GM18499 (cell line): ENCODE results near the gene UBE2G1.
"Not testable (repeated sequence)": the region's sequence is repeated elsewhere in the genome, so short reads cannot be mapped to it uniquely, and the experiment has no call there.

ENCODE experiments used
- ATAC-seq: cut with Tn5 transposase; IDR thresholded peaks from one replicate; pipeline ENCODE4 v1.9.1; 2021; ENCODE audit warnings: moderate number of reproducible peaks; ENCODE audit not compliant: insufficient read depth, unreplicated experiment

The UBE2G1 gene

GRCh38 chr17:4375796-4376440, 9.4 kb upstream of the UBE2G1 start:
- ATAC-seq: not testable (repeated sequence)

DNA sequence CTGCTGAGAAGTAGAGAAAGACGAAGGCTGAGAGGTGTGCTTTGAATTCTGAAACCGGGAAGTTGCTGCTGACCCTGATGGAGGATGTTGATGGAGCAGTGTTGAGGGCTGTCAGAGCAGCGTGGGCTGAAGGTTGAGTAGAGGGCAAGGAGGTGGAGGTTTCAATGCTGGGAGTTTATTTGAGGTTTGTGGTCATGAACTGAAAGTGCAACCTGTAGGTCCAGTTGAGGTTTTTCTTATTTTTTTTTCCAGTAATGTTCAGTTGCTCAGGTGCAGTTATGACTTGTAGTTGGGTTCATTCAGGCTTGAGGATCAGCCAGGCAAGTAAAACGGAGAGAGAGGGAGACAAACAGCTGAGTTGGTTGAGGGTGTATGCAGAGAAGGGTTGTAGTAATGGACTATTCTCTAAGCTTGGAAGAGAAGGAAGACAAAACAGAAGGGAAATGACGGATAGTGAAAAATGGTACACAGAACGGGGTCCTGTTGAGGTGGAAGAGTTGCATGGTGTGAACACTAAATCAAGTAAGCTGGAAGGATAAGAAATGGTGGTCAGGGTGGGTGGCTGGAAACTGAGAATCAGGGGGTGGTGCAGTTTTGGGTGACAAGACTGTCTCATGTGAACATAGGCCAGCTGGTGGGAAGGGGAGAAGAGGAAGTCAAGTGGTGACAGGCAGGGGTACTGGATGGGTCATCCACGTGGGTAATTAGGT, 8.7 kb upstream of the UBE2G1 start:
- ATAC-seq: peak; percentile 67

DNA sequence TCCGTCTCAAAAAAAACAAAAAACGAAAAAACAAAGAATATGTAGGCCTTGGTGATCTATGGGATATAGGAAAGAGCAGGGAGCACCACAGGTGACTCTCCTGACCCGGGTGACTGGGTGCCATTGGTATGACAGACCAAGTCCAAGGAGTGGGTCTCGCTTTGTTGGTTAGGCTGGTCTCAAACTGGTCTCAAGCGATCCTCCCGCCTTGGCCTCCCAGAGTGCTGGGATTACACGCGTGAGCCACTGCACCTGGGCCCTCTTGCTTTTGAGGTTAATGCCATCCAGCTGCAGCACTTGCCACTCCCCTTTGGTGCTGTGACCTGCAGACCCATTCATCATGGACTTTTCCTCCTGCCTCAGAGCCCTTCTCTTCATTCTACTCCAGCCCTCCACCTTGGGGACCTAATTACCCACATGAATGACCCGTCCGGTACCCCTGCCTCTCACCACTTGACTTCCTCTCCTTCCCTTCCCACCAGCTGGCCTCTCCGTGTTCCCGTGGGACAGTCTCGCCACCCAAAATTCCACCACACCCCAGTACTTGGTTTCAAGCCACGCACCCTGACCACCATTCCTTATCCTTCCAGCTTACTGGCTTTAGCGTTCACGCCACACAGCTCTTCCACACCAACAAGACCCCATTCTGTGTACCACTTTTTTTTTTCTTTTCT, 3.2 kb upstream of the UBE2G1 start:
- ATAC-seq: no peak

DNA sequence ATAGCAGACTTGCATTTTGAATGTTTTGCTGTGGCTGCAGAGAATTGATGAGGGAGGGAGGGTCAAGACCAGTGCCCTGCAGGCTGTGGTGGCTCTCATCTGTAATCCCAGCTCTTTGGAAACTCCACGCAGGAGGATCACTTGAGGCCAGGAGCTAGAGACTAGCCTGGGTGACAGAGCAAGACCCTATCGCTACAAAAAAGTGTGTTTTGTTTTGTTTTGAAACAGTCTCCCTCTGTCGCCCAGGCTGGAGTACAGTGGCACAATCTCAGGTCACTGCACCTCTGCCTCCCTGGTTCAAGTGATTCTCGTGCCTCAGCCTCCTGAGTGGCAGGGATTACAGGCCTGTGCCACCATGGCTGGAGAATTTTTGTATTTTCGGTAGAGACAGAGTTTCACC, 1.9 kb upstream of the UBE2G1 start:
- ATAC-seq: no peak

DNA sequence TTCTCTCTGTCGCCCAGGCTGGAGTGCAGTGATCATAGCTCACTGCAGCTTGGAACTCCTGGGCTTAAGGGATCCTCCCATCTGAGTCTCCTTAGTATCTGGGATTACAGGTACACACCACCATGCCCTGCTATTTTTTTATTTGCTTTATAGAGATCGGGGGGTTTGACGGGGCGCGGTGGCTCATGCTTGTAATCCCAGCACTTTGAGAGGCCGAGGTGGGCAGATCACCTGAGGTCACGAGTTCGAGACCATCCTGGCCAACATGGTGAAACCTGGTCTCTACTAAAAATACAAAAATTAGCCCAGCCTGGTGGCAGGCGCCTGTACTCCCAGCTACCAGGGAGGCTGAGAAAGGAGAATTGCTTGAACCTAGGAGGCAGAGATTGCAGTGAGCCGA, 702 bp upstream of the UBE2G1 start:
- not testable (repeated sequence) for ATAC-seq

DNA sequence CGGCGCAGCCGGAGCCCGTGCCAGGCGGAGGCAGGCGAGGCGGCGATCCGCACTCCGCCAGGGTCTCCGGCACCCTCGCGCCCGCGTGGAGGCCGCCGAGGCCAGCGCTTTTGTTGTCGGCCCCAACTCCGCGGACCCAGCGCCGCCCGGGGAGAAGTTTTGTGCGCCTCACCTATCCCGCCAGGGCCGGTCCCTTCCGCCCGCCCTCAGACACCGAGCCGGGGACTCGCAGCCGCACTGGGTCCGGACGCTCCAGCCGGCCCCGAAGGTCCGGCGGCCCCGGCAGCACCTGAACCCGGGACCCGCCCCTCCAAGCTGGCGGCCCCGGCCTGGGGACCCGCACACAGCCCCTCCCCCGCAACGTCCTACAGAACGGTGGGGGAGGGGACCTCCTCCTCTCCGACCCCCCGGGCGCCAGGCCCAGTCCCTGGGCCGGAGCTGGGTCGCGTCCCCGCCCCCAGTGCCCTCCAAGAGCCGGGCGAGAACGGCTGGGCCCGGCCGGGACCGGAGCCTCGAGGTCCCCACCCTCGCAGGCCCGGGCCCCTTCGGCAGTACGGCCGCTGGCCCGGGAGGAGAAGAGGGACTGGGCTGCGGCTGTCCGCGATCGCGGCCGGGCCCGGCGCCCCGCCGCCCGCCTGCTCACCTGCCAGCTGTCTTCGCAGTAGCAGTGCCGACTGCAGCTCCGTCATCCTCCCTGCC, 698 bp downstream of the UBE2G1 start:
- ATAC-seq: peak; percentile 9

- peak; percentile 24 for ATAC-seq
Measured at GRCh38 chr17:4365103-4365627, 1.3 kb downstream of the UBE2G1 start.

GRCh38 chr17:4364622-4365041, 1.8 kb downstream of the UBE2G1 start:
- ATAC-seq: no peak

DNA sequence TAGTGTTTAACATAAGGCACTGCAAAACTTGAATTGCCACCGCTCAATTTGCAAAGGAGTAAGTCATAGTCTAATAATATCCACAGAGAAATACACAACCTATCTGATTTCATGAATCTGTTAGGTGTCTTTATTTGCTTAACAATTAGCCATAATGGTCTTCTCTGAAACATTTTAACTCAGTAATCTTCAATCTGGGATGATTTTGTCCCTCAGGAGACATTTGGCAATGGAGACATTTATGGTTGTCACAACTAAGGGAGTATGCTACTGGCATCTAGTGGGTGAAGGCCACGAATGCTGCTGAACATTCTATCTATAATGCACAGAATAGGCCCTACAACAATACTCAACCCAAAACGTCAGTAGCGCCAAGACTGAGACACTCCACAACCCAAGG, 4.3 kb downstream of the UBE2G1 start:
- ATAC-seq: no peak

DNA sequence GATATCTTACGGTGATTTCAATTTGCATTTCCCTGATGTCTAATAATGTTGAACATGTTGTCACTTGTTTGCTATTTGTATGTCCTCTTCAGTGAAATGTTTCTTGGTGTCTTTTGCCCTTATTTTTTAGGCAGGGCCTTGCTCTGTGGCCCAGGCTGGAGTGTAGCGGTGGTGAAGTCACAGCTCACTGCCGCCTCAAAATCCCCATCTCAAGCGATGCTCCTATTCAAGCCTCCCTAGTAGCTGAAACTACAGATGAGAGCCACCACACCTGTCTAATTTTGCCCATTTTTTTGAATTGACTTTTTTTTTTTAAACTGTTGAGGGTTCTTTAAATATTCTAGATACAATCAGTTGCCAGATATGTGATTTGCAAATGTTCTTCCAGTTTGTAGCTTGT, 8.3 kb downstream of the UBE2G1 start:
- no peak for ATAC-seq

GRCh38 chr17:4357671-4358070, 8.8 kb downstream of the UBE2G1 start:
- no peak for ATAC-seq

GRCh38 chr17:4357030-4357628, 9.3 kb downstream of the UBE2G1 start:
- no peak for ATAC-seq

- no peak for ATAC-seq
Measured at GRCh38 chr17:4354862-4355514, 11.5 kb downstream of the UBE2G1 start.

GRCh38 chr17:4354206-4354605, 12.3 kb downstream of the UBE2G1 start:
- ATAC-seq: no peak

DNA sequence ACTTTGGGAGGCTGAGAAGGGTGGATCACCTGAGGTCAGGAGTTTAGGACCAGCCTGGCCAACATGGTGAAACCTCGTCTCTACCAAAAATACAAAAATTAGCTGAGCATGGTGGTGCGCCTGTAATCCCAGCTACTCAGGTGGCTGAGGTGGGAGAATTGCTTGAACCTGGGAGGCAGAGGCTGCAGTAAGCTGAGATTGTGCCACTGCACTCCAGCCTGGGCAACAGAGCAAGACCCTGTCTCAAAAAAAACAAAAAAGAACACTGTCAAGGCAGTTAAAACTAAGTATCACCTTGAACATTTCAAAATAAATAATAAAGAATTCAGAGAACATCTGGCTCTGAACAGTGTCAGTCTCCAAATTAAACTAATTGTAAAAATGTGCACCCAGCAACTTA, 16.3 kb downstream of the UBE2G1 start:
- ATAC-seq: not testable (repeated sequence)

DNA sequence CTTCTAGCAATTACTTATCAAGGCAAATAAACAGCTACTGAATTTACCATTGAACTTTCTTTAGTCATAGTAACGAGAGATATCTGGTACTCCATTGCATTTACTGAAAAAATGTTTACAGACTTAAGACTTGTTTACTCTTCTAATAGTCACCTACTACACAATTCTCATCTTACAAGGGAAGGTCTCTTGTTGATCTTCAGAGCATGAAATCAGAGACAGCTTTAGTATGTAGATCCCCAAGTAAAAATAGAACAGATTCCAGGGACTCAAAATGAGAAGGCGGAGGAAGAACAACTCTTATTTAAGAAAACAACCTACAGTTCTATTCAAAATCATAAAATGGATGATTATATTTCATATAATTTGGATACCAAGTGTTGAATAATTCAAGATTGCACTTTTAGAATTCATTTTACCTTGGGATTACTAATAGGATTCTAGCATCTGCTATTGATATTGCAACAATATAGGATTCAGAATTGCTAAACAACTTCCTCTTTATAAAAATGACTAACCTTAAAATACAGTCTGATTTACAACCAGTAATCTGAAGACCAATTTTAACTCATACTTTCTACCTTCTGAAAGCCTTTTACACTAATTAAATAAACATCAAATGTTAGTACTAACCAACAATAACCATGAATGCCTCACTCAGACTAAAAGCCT, 20.8 kb downstream of the UBE2G1 start:
- no peak for ATAC-seq

GRCh38 chr17:4344926-4345325, 21.5 kb downstream of the UBE2G1 start:
- ATAC-seq: no peak

- no peak for ATAC-seq
Measured at GRCh38 chr17:4342535-4342934, 23.9 kb downstream of the UBE2G1 start.

DNA sequence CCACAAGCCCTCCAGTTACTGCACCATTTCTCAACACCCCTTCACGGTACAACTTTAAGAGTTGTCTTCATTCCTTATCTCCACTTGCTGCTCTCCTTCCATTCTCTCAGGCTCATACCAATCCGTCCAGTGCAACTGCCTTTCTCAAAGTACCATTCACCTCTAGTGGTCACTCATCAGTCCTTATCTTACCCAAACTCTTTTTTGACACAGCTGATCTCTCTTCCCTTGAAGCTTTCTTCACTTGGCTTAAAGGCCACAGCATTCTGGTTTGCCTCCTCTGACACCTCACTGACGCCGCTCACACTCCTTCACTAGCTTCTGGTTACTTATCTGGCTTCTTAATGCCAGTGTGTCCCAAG, 24.9 kb downstream of the UBE2G1 start:
- ATAC-seq: no peak
